Stimulated activated CD4-positive, alpha-beta T cell treated with anti-CD3 and anti-CD28 coated beads, Interleukin-1b, Interleukin-23, amount 100 ng/mL, for 24 hours (primary cell): Measurements from ENCODE around the gene PEX26.
"Not testable (repeated sequence)": the region's sequence is repeated elsewhere in the genome, so short reads cannot be mapped to it uniquely, and the experiment has no call there.

Experiments
- DNase-seq, 4 experiments: peaks; one replicate each; pipeline ENCODE4 v3.0.0-alpha.2; 2020; ENCODE audit warnings: low read depth in 4 of 4, low spot score in 1 of 4

The PEX26 gene

GRCh38 chr22:18070556-18071306 lies 7.1 kb upstream of the PEX26 start:
- DNase-seq, result no peak

GRCh38 chr22:18071307-18071967 lies 6.4 kb upstream of the PEX26 start:
- DNase-seq, result not testable (repeated sequence)

DNA sequence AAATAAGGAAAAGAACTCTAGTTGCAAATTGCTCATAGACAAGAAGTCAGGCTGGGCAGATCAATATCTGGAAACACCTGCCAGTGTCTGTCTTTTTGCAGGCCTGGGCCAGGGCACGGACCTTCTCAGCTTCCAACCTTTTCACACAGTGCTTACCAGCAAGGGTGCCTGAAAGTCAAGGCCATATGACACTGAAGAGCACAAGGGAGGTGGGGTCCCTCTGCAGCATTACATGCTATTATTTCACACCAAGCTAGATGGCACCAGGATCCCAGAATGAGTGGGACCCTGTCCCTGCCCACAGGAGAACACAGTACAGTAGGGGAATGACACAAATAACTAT lies 5.9 kb upstream of the PEX26 start:
- no peak for DNase-seq

DNA sequence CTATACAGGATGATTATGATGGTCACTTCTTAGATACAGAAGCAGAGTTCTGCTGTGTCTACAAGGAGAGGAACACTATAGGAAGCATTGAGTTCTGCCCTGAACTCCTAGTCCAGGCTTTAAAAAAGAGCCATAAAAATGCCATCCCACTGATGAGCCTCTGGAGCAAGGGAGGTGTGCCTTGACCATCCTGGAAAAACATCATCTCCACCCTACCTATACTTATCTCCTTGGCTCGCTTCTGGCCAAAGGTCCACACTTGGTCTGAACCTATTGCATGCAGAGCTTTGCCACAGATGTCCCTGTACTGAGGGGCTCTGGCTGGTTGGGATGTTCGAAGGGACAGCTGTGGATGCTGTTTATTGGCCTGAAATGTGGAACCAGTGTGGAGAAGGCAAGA lies 4.3 kb upstream of the PEX26 start:
- no peak for DNase-seq

- DNase-seq, result not testable (repeated sequence)
These were observed 3.9 kb upstream of the PEX26 start for GRCh38 chr22:18073927-18074326.

- no peak for DNase-seq
These were observed 2.6 kb upstream of the PEX26 start for GRCh38 chr22:18075101-18075719.

DNA sequence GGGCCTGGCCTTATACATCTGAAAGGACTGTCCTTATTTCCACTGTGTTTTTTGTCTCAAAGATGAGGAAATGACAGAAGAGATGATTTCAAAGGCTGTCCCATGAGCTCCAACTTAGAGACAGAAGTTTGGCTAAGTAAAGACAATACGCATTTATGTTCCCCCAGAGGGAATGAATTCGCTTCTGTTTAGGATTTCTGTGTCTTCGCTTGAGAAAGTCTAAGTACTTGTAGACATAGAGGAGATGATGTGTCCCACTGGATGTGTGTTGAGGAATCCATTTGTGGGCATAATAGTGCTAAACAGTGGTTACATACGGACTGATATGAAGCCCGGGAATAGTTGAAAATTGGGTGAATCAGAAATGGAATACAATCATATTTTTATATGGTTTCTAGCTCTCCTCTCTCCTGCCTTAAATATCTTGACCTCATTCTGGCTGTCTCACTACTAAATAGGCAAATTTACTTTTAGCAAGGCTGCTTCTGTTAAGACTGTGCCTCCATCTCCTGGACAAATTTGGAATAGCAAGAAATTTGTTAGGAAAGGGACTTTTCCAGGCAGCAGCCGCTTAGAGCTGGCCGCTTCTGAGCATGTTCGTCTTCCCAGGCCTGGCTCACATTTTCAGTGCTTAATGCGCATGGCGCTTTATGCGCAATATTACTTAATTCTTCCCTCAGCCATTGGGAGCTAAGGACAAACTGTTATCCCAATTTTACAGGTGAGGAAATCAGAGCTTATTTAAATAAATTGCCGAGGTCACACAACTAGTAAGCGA lies 1.9 kb upstream of the PEX26 start:
- no peak for DNase-seq

DNA sequence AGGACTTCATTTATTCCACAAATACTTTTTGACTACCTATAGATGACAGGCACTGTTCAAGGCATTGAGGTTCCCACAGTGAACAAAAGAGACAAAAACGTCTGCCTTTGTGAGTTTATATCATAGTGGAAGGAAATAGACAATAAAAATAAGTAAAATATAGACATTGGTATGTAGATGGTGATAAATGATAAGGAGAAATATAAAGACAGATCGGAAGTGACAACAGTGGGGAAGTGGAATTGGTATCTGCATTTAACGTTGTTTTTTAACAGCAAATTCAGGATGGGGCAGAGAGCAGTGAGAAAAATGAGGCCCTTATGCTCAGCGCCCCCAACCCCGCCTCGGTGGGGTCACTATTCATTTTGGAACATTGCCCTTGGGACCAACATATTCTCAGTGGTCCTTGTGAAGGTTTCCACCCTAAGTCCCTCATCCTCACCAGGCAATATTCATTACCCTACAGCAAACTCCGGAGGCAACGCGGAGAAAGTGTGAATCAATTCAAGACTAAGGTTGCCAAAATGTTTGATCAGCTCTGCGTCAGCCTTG lies 627 bp upstream of the PEX26 start:
- no peak for DNase-seq

GRCh38 chr22:18078329-18079041 lies 695 bp downstream of the PEX26 start:
- DNase-seq, result peak in 1 of 4 experiments; percentile 23

DNA sequence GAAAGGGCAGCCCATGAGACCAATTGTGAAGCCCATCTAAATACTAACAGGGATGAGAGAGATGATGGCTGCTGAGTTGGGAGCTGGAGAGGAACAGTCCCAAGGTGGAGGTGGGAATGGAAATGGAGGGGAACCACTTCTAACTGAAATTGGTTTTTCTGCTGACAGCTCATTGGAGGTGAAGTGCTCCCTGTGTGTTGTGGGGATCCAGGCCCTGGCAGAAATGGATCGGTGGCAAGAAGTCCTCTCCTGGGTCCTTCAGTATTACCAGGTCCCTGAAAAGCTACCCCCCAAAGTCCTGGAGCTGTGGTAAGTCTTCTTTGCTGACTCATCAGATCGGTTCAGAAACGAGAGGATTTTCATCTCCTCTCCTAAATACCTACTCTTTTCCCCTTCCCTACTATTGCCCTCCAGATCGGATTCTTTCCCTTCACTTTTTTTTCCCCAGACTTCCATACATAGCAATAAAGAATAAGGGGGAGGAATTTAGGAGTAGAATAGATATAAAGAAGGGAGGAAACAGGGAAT lies 2.0 kb downstream of the PEX26 start:
- DNase-seq, result no peak

DNA sequence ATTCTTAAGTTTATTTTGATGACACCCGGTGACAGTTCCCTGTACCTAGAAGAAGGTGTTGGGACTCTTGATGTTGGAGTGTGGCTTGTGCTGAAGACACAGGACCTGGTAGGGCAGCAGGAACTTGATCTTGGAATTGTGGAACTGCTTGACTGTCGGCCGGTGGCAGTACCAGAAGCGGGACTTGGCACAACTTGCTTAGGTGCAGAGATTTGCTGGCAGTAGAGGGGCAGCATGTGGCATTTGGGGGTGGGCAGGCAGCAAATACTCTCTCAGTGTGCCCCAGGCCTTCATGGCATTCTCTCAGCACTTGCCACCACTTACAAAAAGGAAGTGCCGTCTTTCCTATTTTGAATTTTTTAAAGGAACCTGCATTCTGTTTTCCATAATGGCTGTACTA lies 3.6 kb downstream of the PEX26 start:
- DNase-seq, result no peak

- DNase-seq, result no peak
These were observed 4.7 kb downstream of the PEX26 start for GRCh38 chr22:18082467-18082866.

DNA sequence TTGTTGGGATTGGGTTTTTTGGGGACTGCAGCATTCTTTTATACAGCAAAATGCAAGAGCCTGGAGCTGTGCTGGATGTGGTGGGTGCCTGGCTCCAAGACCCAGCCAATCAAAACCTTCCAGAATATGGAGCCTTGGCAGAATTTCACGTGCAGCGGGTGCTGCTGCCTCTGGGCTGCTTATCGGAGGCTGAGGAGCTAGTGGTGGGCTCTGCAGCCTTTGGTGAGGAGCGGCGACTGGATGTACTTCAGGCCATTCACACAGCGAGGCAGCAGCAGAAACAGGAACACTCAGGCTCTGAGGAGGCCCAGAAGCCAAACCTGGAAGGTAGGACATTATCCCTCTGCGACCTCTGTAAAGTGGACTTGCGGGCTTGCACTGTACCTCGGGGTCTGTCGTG lies 5.6 kb downstream of the PEX26 start:
- no peak for DNase-seq

DNA sequence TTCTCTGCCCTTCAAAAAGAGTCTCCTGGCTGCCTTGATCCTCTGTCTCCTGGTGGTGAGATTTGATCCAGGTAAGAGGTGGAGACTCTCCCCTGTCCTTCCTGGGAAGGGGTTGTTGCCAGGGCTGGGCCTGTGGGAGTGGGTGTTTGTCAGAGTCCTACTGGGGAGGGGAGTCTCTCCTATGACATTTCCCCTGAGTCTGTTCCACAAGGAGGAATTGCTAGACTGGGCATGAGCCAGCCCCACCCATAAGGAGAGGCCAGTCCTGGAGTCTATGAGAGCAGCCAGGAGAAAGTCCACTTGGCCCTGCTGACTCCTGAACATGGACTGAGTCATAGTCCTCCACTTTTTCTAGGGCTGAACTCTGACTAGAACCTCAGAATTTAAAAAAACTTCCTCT lies 7.4 kb downstream of the PEX26 start:
- DNase-seq, result no peak

GRCh38 chr22:18087350-18087855 lies 9.6 kb downstream of the PEX26 start:
- DNase-seq, result no peak

DNA sequence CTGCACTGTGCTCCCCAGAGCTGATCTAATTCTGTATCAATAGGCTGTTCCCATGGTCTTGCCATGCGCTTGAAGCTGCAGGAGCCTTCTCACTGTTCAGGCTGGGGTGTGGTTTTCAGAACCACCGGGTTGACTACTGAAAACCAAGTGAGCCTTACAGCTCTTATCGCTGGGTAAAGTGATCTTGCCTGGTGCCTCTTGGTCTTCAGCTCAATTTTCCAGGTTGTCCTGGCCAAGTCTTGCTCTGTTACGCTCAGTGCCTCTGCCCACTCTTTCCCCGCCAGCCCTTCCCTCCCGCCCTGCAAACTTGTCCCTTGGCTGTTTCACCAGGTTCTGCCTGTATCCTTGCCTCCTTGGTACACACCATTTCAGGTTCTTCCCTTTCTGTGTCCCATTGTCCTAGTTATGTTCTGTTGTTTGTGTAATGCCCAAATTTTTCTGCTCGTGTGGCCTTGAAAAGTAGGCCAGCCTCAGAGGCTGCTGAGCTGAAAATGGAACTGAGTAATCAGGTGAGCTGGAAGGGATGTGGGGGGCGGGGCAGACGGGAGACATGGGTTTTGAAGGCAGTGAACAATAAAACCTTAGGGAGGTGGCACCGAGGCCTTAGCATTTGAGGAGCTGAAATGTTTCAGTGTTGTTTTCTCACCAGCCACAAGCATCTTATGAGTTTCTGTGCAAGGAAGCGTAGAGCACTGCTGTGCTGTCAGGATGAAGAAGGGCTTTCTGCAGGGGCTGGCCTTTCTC lies 11.2 kb downstream of the PEX26 start:
- peak in 1 of 4 experiments; percentile 17 for DNase-seq

GRCh38 chr22:18090286-18090685 lies 12.5 kb downstream of the PEX26 start:
- DNase-seq, result no peak

GRCh38 chr22:18091478-18091877 lies 13.7 kb downstream of the PEX26 start:
- no peak for DNase-seq

DNA sequence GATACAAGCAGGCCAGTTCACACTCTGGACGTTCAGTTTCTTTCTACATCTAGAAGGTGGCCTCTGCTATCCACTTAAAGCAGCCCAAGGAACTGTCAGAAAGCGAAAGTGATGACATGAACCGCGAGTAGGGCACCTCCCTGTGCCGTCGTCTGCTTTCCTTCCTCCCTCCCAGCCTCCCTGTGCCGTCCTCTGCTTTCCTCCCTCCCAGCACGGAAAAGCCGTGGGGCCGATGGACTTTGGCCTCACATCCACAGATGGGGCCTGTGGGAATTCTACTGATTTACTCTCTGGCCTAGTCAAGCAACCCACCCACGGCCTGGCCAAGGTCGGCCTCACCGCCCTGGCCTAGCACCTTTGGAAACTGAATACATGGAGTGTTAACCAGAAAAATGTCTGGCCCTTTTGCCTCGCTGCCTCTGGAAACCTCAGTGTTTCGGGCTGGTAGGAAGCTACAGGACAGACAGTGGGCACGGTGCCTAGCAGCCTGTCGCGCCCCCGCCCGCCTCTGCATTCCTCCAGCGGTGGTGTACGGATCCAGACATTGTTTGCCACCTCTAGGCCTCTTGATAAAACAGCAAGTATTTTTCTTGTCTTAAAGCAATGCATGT lies 14.2 kb downstream of the PEX26 start:
- no peak for DNase-seq
